ENCODE results near the gene RAB40AL.
"Not testable (repeated sequence)": the region's sequence is repeated elsewhere in the genome, so short reads cannot be mapped to it uniquely, and the experiment has no call there.

Gene RAB40AL

DNA sequence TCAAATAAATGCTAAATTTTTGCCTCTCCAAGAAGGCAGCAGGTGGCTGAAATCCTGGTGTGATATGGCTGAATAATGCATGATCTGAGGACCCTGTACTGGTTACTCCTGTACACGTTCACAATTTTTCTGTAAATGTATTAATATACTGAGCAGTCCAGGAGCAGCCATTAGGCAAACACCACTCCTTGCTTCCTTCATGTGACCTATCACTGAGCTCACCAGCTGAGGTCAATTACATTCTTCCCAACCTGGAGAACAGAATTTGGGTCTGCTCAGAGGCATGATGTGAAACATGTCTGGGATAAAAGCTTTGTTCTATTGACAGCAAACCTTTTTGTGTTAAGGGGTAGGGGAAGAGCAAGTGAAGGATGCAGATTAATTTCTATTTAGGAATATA lies 26.9 kb downstream of the RAB40AL start:
- Histone ChIP-seq H3K4me1 (ENCODE audit: control insufficient read depth, low read depth, low read length) (no peaks in the 10 kb centered on the region), H3K9ac (ENCODE audit: low read length) (no peak overlapping the region), H3K27ac (ENCODE audit: low read length) (no peak overlapping the region), H3K36me3 (ENCODE audit: control insufficient read depth, low read depth, low read length) (no peaks in the 10 kb centered on the region), H3K9me3 (ENCODE audit: control insufficient read depth, low read depth, low read length) (no peaks in the 10 kb centered on the region), H3K27me3 (ENCODE audit: control insufficient read depth, insufficient read depth, low read length) (no peaks in the 10 kb centered on the region), H3K4me3 (ENCODE audit: low read length) (no peak overlapping the region)

DNA sequence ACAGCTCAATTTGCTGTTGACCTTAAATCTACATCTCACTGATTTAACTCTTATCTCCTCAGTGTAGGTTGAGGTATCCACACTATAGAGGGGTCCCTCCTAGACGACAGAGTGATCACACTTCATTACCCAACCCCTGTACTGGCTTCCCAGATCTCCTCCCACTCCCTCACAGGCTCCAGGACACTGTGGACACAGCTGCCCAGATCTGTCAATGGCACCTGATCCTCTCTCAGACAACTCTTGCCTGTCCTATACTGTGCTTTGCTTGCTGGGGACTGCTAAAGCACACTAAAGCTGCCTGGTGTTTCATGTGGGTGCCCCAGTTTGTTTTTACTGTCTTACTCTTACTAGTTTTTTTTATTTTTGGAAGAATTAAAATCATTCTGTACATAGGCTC lies 27.9 kb downstream of the RAB40AL start:
- H3K4me1 ChIP-seq (ENCODE audit: control insufficient read depth, low read depth, low read length) = no peaks in the 10 kb centered on the region
- no peaks in the 10 kb centered on the region for H3K27me3 ChIP-seq (ENCODE audit: control insufficient read depth, insufficient read depth, low read length)
- no peaks in the 10 kb centered on the region for H3K36me3 ChIP-seq (ENCODE audit: control insufficient read depth, low read depth, low read length)
- H3K27ac ChIP-seq (ENCODE audit: low read length) = no peak overlapping the region
- no peak overlapping the region for H3K9ac ChIP-seq (ENCODE audit: low read length)
- peaks cover 3% of the 10 kb centered on the region for H3K9me3 ChIP-seq (ENCODE audit: control insufficient read depth, low read depth, low read length)
- no peak overlapping the region for H3K4me3 ChIP-seq (ENCODE audit: low read length)

DNA sequence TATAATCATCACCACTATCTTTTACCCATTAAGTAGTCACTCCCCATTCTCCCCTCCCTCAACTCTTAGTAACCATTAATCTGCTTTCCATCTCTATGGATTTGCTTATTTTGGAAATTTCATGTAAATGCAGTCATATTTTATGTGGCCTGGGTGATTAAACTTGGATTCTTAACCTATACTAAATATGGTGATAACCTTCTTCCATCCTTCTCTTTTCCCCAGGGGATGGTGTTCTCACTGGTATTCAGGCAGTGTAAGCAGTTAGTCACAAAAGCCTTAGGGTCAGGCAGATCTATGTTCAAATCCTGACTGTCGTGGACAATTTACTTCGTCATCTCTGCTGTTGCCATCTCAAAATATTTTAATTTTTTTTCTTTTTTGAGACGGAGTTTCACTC lies 29.6 kb downstream of the RAB40AL start:
- Histone ChIP-seq H3K9me3 (ENCODE audit: control insufficient read depth, low read depth, low read length) (peaks cover 9% of the 10 kb centered on the region), H3K4me3 (ENCODE audit: low read length) (no peak overlapping the region), H3K27ac (ENCODE audit: low read length) (no peak overlapping the region), H3K4me1 (ENCODE audit: control insufficient read depth, low read depth, low read length) (no peaks in the 10 kb centered on the region), H3K9ac (ENCODE audit: low read length) (no peak overlapping the region), H3K27me3 (ENCODE audit: control insufficient read depth, insufficient read depth, low read length) (no peaks in the 10 kb centered on the region), H3K36me3 (ENCODE audit: control insufficient read depth, low read depth, low read length) (no peaks in the 10 kb centered on the region)

DNA sequence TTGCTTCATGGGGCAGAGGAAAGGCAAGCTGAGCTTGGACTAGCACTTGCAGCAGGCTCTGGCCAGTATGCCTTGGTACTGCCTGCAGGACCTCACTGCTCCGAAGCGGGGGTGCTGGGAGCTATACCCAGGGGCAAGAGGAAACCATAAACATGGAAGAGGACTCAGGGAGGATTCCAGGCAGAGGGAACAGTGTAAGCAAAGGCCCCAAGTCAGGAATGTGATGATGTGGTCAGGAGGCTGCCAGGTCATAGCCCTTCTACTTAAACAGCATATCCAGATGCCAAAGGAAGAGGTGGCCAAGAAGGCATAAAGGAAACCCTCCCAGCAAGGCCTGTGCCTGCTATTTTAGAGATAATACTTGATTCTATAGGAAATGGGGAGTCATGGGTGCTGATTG lies 31.1 kb downstream of the RAB40AL start:
- no peaks in the 10 kb centered on the region for H3K36me3 ChIP-seq (ENCODE audit: control insufficient read depth, low read depth, low read length)
- H3K9ac ChIP-seq (ENCODE audit: low read length) = no peak overlapping the region
- peaks cover 13% of the 10 kb centered on the region for H3K9me3 ChIP-seq (ENCODE audit: control insufficient read depth, low read depth, low read length)
- H3K27me3 ChIP-seq (ENCODE audit: control insufficient read depth, insufficient read depth, low read length) = no peaks in the 10 kb centered on the region
- no peak overlapping the region for H3K4me3 ChIP-seq (ENCODE audit: low read length)
- no peaks in the 10 kb centered on the region for H3K4me1 ChIP-seq (ENCODE audit: control insufficient read depth, low read depth, low read length)
- no peak overlapping the region for H3K27ac ChIP-seq (ENCODE audit: low read length)

- peaks cover 13% of the 10 kb centered on the region for H3K9me3 ChIP-seq (ENCODE audit: control insufficient read depth, low read depth, low read length)
- not testable (repeated sequence) for H3K9ac ChIP-seq (ENCODE audit: low read length); H3K4me1 ChIP-seq (ENCODE audit: control insufficient read depth, low read depth, low read length); H3K27ac ChIP-seq (ENCODE audit: low read length); H3K27me3 ChIP-seq (ENCODE audit: control insufficient read depth, insufficient read depth, low read length); H3K4me3 ChIP-seq (ENCODE audit: low read length); H3K36me3 ChIP-seq (ENCODE audit: control insufficient read depth, low read depth, low read length)
Measured at GRCh38 chrX:102971536-102971935, 34.5 kb downstream of the RAB40AL start.

- Histone ChIP-seq H3K36me3 (ENCODE audit: control insufficient read depth, low read depth, low read length) (no peaks in the 10 kb centered on the region), H3K27ac (ENCODE audit: low read length) (no peak overlapping the region)
Measured at GRCh38 chrX:102975016-102975415, 37.9 kb downstream of the RAB40AL start.

GRCh38 chrX:102976286-102976685 lies 39.2 kb downstream of the RAB40AL start:
- Histone ChIP-seq H3K27me3 (ENCODE audit: control insufficient read depth, insufficient read depth, low read length) (no peaks in the 10 kb centered on the region), H3K9ac (ENCODE audit: low read length) (no peak overlapping the region), H3K27ac (ENCODE audit: low read length) (no peak overlapping the region), H3K9me3 (ENCODE audit: control insufficient read depth, low read depth, low read length) (peaks cover 8% of the 10 kb centered on the region), H3K36me3 (ENCODE audit: control insufficient read depth, low read depth, low read length) (no peaks in the 10 kb centered on the region), H3K4me3 (ENCODE audit: low read length) (no peak overlapping the region), H3K4me1 (ENCODE audit: control insufficient read depth, low read depth, low read length) (no peaks in the 10 kb centered on the region)

More at GRCh38 chrX:102975016-102975415, 37.9 kb downstream of the RAB40AL start:
- no peak overlapping the region for H3K9ac ChIP-seq (ENCODE audit: low read length)
- peaks cover 10% of the 10 kb centered on the region for H3K9me3 ChIP-seq (ENCODE audit: control insufficient read depth, low read depth, low read length)
- no peaks in the 10 kb centered on the region for H3K4me1 ChIP-seq (ENCODE audit: control insufficient read depth, low read depth, low read length)
- no peaks in the 10 kb centered on the region for H3K27me3 ChIP-seq (ENCODE audit: control insufficient read depth, insufficient read depth, low read length)
- H3K4me3 ChIP-seq (ENCODE audit: low read length) = no peak overlapping the region

- H3K36me3 ChIP-seq (ENCODE audit: control insufficient read depth, low read depth, low read length) = no peaks in the 10 kb centered on the region
- peaks cover 2% of the 10 kb centered on the region for H3K9me3 ChIP-seq (ENCODE audit: control insufficient read depth, low read depth, low read length)
- no peak overlapping the region for H3K9ac ChIP-seq (ENCODE audit: low read length)
- no peaks in the 10 kb centered on the region for H3K27me3 ChIP-seq (ENCODE audit: control insufficient read depth, insufficient read depth, low read length)
- H3K4me1 ChIP-seq (ENCODE audit: control insufficient read depth, low read depth, low read length) = no peaks in the 10 kb centered on the region
- H3K4me3 ChIP-seq (ENCODE audit: low read length) = no peak overlapping the region
- H3K27ac ChIP-seq (ENCODE audit: low read length) = no peak overlapping the region
Measured at GRCh38 chrX:102976793-102977495, 39.9 kb downstream of the RAB40AL start.

DNA sequence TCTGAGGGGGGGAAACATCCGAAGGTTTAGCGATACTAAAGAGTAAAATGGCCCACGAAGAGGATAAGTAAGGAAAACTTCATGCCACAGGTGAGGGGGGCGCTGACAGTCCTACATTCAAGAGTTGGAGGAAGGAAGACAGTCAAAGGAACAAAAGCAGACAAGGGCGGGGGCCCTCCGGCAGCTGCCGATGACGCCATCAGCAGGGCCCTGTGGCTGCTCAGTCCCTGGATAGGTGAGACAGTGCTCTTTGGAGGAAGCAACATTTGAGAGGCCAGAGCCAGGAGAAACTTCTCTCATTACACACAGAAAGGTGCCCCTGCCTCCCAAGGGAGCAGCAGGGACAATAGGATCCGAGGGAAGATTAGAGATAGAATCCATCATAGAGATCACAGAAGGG lies 41.5 kb downstream of the RAB40AL start:
- no peak overlapping the region for H3K27ac ChIP-seq (ENCODE audit: low read length)
- H3K27me3 ChIP-seq (ENCODE audit: control insufficient read depth, insufficient read depth, low read length) = no peaks in the 10 kb centered on the region
- no peak overlapping the region for H3K4me3 ChIP-seq (ENCODE audit: low read length)
- no peaks in the 10 kb centered on the region for H3K9me3 ChIP-seq (ENCODE audit: control insufficient read depth, low read depth, low read length)
- H3K9ac ChIP-seq (ENCODE audit: low read length) = no peak overlapping the region
- no peaks in the 10 kb centered on the region for H3K36me3 ChIP-seq (ENCODE audit: control insufficient read depth, low read depth, low read length)
- no peaks in the 10 kb centered on the region for H3K4me1 ChIP-seq (ENCODE audit: control insufficient read depth, low read depth, low read length)

DNA sequence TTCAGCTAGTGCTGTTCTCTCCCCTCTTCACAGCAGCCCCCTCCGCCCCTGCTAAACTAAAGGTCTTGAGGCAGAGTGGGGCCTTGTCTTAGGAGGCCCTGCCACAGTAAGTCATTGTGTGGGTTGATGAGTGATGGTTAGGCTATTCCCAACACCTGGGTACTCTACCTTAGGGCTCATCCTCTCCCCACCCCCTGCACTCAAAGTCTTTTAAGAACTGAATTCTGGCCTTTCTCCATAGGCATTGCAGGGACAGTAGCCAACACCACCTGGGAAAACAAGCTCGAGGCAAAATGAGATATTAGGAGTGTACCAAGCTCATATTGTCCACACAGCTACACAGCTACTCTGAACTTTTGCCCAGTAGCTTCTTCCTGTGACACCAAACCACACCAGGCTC lies 42.5 kb downstream of the RAB40AL start:
- no peak overlapping the region for H3K27ac ChIP-seq (ENCODE audit: low read length)

GRCh38 chrX:102983205-102983604 lies 46.1 kb downstream of the RAB40AL start:
- Histone ChIP-seq H3K9me3 (ENCODE audit: control insufficient read depth, low read depth, low read length) (no peaks in the 10 kb centered on the region), H3K27ac (ENCODE audit: low read length) (no peak overlapping the region), H3K9ac (ENCODE audit: low read length) (no peak overlapping the region), H3K4me1 (ENCODE audit: control insufficient read depth, low read depth, low read length) (no peaks in the 10 kb centered on the region), H3K4me3 (ENCODE audit: low read length) (no peak overlapping the region), H3K36me3 (ENCODE audit: control insufficient read depth, low read depth, low read length) (no peaks in the 10 kb centered on the region), H3K27me3 (ENCODE audit: control insufficient read depth, insufficient read depth, low read length) (no peaks in the 10 kb centered on the region)

More for the DNA sequence above, 42.5 kb downstream of the RAB40AL start:
- H3K4me1 ChIP-seq (ENCODE audit: control insufficient read depth, low read depth, low read length) = no peaks in the 10 kb centered on the region
- H3K4me3 ChIP-seq (ENCODE audit: low read length) = no peak overlapping the region
- H3K36me3 ChIP-seq (ENCODE audit: control insufficient read depth, low read depth, low read length) = no peaks in the 10 kb centered on the region
- H3K9me3 ChIP-seq (ENCODE audit: control insufficient read depth, low read depth, low read length) = no peaks in the 10 kb centered on the region
- no peak overlapping the region for H3K9ac ChIP-seq (ENCODE audit: low read length)
- H3K27me3 ChIP-seq (ENCODE audit: control insufficient read depth, insufficient read depth, low read length) = no peaks in the 10 kb centered on the region

- no peak overlapping the region for H3K9ac ChIP-seq (ENCODE audit: low read length)
- no peaks in the 10 kb centered on the region for H3K27me3 ChIP-seq (ENCODE audit: control insufficient read depth, insufficient read depth, low read length)
- no peak overlapping the region for H3K4me3 ChIP-seq (ENCODE audit: low read length)
- no peak overlapping the region for H3K27ac ChIP-seq (ENCODE audit: low read length)
- H3K4me1 ChIP-seq (ENCODE audit: control insufficient read depth, low read depth, low read length) = no peaks in the 10 kb centered on the region
- H3K9me3 ChIP-seq (ENCODE audit: control insufficient read depth, low read depth, low read length) = no peaks in the 10 kb centered on the region
- no peaks in the 10 kb centered on the region for H3K36me3 ChIP-seq (ENCODE audit: control insufficient read depth, low read depth, low read length)
Measured at GRCh38 chrX:102985192-102985591, 48.1 kb downstream of the RAB40AL start.
